Testis (tissue), 2 donors: ENCODE results near the gene ABCC8.

ENCODE experiments used
- POLR2A ChIP-seq: fragments of 450-650 bp; IDR thresholded peaks from one replicate; pipeline ENCODE4 v1.6.1; 2017; ENCODE audit warnings: antibody characterized with exemption, mild to moderate bottlenecking, moderate library complexity
- TF ChIP-seq, protein P1 (sequence below), 3 experiments: fragments of 450-650 bp in 2 of 3; fragments of 200-600 bp in 1 of 3; sonication (generic) in 1 of 3; IDR thresholded peaks; one replicate each; pipeline ENCODE4 v1.5.1; 2016 to 2019; ENCODE audit warnings: antibody characterized with exemption in 3 of 3, mild to moderate bottlenecking in 2 of 3, moderate library complexity in 1 of 3

DNA sequence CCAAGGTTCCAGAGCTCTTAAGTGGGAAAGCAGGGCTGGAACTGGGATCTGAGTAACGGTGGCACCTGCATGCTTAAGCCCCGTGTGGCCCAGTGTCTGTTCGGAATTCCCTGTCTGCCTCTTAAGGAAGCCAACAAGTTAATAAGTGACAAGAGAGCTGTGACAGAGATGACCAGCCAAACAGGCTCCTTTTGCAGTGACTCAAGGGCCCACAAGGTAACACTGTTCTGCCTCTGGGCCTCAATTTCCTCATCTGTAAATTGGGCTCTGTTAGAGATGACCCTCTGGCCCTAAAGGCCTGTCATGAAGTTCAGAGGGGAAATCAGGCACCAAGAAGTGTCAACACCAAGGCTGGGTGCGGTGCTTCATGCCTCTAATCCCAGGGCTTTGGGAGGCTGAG lies 48.9 kb upstream of the ABCC8 start:
- TF ChIP-seq, protein P1, sequence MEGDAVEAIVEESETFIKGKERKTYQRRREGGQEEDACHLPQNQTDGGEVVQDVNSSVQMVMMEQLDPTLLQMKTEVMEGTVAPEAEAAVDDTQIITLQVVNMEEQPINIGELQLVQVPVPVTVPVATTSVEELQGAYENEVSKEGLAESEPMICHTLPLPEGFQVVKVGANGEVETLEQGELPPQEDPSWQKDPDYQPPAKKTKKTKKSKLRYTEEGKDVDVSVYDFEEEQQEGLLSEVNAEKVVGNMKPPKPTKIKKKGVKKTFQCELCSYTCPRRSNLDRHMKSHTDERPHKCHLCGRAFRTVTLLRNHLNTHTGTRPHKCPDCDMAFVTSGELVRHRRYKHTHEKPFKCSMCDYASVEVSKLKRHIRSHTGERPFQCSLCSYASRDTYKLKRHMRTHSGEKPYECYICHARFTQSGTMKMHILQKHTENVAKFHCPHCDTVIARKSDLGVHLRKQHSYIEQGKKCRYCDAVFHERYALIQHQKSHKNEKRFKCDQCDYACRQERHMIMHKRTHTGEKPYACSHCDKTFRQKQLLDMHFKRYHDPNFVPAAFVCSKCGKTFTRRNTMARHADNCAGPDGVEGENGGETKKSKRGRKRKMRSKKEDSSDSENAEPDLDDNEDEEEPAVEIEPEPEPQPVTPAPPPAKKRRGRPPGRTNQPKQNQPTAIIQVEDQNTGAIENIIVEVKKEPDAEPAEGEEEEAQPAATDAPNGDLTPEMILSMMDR (IDR thresholded peaks at IDR 0.05) = no peak
- no peak for TF ChIP-seq POLR2A
